Liver (tissue), 9 donors: ENCODE data around the gene SOWAHC. TPM values are rescaled to one million over a fixed set of nuclear protein-coding genes. Genes with fewer than 3 reads are reported as not detected.

Source experiments
- DNase-seq: peaks from one replicate; pipeline ENCODE4 v3.0.0-alpha.2; 2017; ENCODE audit warnings: low spot score
- H3K27ac ChIP-seq, 2 donors: one replicate each; pipeline ENCODE4 v1.7.0; 2013; ENCODE audit warnings: inconsistent platforms in 2 of 2, low read length in 2 of 2, control low read depth in 1 of 2, low read depth in 1 of 2, mild to moderate bottlenecking in 1 of 2
- H3K27me3 ChIP-seq, 4 donors: one replicate each; pipeline versions ENCODE4 v1.6.1 to v1.7.0; 2013; ENCODE audit warnings: low read length in 3 of 4, inconsistent platforms in 1 of 4, mild to moderate bottlenecking in 1 of 4, moderate library complexity in 1 of 4; ENCODE audit not compliant: control insufficient read depth in 4 of 4, insufficient read depth in 4 of 4
- H3K36me3 ChIP-seq, 4 donors: one replicate each; pipeline versions ENCODE4 v1.6.1 to v1.7.0; 2013; ENCODE audit warnings: low read length in 3 of 4, mild to moderate bottlenecking in 3 of 4, low read depth in 1 of 4, moderate library complexity in 1 of 4; ENCODE audit not compliant: control insufficient read depth in 4 of 4, insufficient read depth in 3 of 4
- H3K4me1 ChIP-seq, 4 donors: one replicate each; pipeline versions ENCODE4 v1.6.1 to v1.7.0; 2013; ENCODE audit warnings: low read length in 3 of 4, mild to moderate bottlenecking in 3 of 4, moderate library complexity in 1 of 4; ENCODE audit not compliant: control insufficient read depth in 4 of 4, insufficient read depth in 4 of 4
- H3K4me3 ChIP-seq, 3 donors: one replicate each; pipeline versions ENCODE4 v1.6.1 to v1.7.0; 2013; ENCODE audit warnings: low read length in 3 of 3, control low read depth in 1 of 3, low read depth in 1 of 3, mild to moderate bottlenecking in 1 of 3
- H3K9ac ChIP-seq, 2 donors: one replicate each; pipeline ENCODE4 v1.7.0; 2013; ENCODE audit warnings: low read length in 2 of 2, mild to moderate bottlenecking in 2 of 2, moderate library complexity in 2 of 2, control low read depth in 1 of 2, low read depth in 1 of 2
- H3K9me3 ChIP-seq, 4 donors: one replicate each; pipeline versions ENCODE4 v1.6.1 to v1.7.0; 2013; ENCODE audit warnings: low read length in 3 of 4; ENCODE audit not compliant: control insufficient read depth in 4 of 4
- EGR1 ChIP-seq, 2 donors: IDR thresholded peaks; 2 replicates each; pipeline ENCODE4 v1.6.1; 2016 to 2018; ENCODE audit warnings: antibody characterized with exemption in 2 of 2, low read depth in 2 of 2
- FOXA1 ChIP-seq: IDR thresholded peaks from 2 replicates; pipeline ENCODE4 v1.6.1; 2016; ENCODE audit warnings: antibody characterized with exemption
- FOXA2 ChIP-seq: IDR thresholded peaks from 2 replicates; pipeline ENCODE4 v1.6.1; 2016; ENCODE audit warnings: antibody characterized with exemption
- GABPA ChIP-seq, 2 donors: IDR thresholded peaks in 1 of 2; conservative IDR thresholded peaks in 1 of 2; 2 replicates each; pipeline ENCODE4 v1.6.1; 2016; ENCODE audit warnings: antibody characterized with exemption in 2 of 2, mild to moderate bottlenecking in 1 of 2, moderate library complexity in 1 of 2
- HNF4G ChIP-seq: IDR thresholded peaks from 2 replicates; pipeline ENCODE4 v1.6.1; 2016; ENCODE audit warnings: antibody characterized with exemption
- JUND ChIP-seq, 2 donors: IDR thresholded peaks; 2 replicates each; pipeline ENCODE4 v1.6.1; 2016; ENCODE audit warnings: antibody characterized with exemption in 2 of 2
- NR2F2 ChIP-seq: IDR thresholded peaks from 2 replicates; pipeline ENCODE4 v1.6.1; 2016; ENCODE audit warnings: antibody characterized with exemption
- RAD21 ChIP-seq, 2 donors: IDR thresholded peaks; 2 replicates each; pipeline ENCODE4 v1.6.1; 2016; ENCODE audit warnings: antibody characterized with exemption in 2 of 2, mild to moderate bottlenecking in 2 of 2
- RXRA ChIP-seq, 2 donors: IDR thresholded peaks; 2 replicates each; pipeline ENCODE4 v1.6.1; 2017 to 2018; ENCODE audit warnings: antibody characterized with exemption in 2 of 2, mild to moderate bottlenecking in 1 of 2
- SP1 ChIP-seq: IDR thresholded peaks from 2 replicates; pipeline ENCODE4 v1.6.1; 2018; ENCODE audit warnings: antibody characterized with exemption, mild to moderate bottlenecking
- TAF1 ChIP-seq: conservative IDR thresholded peaks from 2 replicates; pipeline ENCODE4 v1.6.1; 2016; ENCODE audit warnings: antibody characterized with exemption, mild to moderate bottlenecking
- YY1 ChIP-seq: IDR thresholded peaks from 2 replicates; pipeline ENCODE4 v1.6.1; 2016; ENCODE audit warnings: antibody characterized with exemption, mild to moderate bottlenecking
- WGBS: extraction: QIAGEN DNeasy Blood & Tissue Kit; methylation state at CpG from one replicate; pipeline ENCODE4 v1.1.7; 2013; 5-methylcytosine and 5-hydroxymethylcytosine counted together
- polyA plus RNA-seq, 2 donors: library from polyadenylated mRNA; stranded (reverse) in 1 of 2; unstranded in 1 of 2; fragments of 200-250 nt in 1 of 2; fragments of >200 nt in 1 of 2; fragmentation: Nextera tagmentation in 1 of 2; extraction: Ambion mirVana in 1 of 2; gene quantifications; one replicate each; pipeline versions ENCODE4 v1.2.1 to v1.2.3, GENCODE V29; 2013 to 2015
- total RNA-seq, 2 donors: library from RNA; depleted of rRNA; stranded (reverse); fragments of >200 nt; gene quantifications; one replicate each; pipeline ENCODE4 v1.2.3, GENCODE V29; 2014
- TF ChIP-seq, protein P1 (sequence below): IDR thresholded peaks from 2 replicates; pipeline ENCODE4 v1.6.1; 2016; ENCODE audit warnings: antibody characterized with exemption
- TF ChIP-seq, protein P2 (sequence below): IDR thresholded peaks from 2 replicates; pipeline ENCODE4 v1.6.1; 2016; ENCODE audit warnings: antibody characterized with exemption
- TF ChIP-seq, protein P3 (sequence below): fragments of 150-350 bp; IDR thresholded peaks from 2 replicates; pipeline ENCODE4 v1.5.1; 2017; ENCODE audit warnings: improper control_type of control experiment, low read depth, low read length; ENCODE audit not compliant: missing input control
- TF ChIP-seq, protein P4 (sequence below): IDR thresholded peaks from 2 replicates; pipeline ENCODE4 v1.6.1; 2016; ENCODE audit warnings: antibody characterized with exemption, mild to moderate bottlenecking
- TF ChIP-seq, protein P5 (sequence below): IDR thresholded peaks from 2 replicates; pipeline ENCODE4 v1.6.1; 2016; ENCODE audit warnings: antibody characterized with exemption
- donor health status: healthy.
- donor health status: healthy.
- donor health status: healthy.
- donor health status: healthy.
- donor health status: healthy.

SOWAHC gene
- total and polyA plus RNA-seq, 4 donors: 7.0 to 16.9 (median 9.2) TPM

DNA sequence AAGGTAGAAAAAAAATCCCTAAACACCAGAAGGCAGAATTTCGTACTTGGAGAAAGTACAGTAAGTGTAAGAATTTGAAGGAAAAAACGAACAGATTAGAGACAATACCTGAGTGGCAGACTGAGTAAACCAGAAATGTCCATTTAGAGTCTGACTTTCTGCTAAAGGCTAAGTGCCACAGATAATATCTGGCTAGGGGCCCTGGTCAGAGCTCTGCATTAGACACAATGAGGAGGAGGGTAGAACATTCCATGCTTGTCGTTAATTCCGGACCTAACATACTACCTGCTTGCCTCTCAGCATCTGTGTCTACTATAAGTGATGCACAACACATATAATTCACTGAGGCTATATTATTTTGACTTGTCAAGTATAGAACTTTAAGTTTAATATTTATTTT lies 18.5 kb upstream of the SOWAHC start:
- 94% methylated on average over 4 of the region's 4 CpGs for WGBS
- Histone ChIP-seq H3K36me3 (peaks cover 0 to 1% (median 0%) of the 10 kb centered on the region in 4 donors), H3K27ac (no peak overlapping the region), H3K9me3 (no peaks in the 10 kb centered on the region), H3K9ac (no peak overlapping the region), H3K4me1 (no peaks in the 10 kb centered on the region), H3K27me3 (no peaks in the 10 kb centered on the region), H3K4me3 (no peak overlapping the region)
- no peak for DNase-seq
- TF ChIP-seq YY1: no peak
- TF ChIP-seq, protein P1, sequence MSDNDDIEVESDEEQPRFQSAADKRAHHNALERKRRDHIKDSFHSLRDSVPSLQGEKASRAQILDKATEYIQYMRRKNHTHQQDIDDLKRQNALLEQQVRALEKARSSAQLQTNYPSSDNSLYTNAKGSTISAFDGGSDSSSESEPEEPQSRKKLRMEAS: no peak
- no peak for TF ChIP-seq GABPA (IDR thresholded peaks at IDR 0.05 in 1 of 2, conservative IDR thresholded peaks at IDR 0.05 in 1 of 2)
- no peak for TF ChIP-seq RAD21 (IDR thresholded peaks at IDR 0.05)
- TF ChIP-seq HNF4G: no peak
- TF ChIP-seq, protein P2, sequence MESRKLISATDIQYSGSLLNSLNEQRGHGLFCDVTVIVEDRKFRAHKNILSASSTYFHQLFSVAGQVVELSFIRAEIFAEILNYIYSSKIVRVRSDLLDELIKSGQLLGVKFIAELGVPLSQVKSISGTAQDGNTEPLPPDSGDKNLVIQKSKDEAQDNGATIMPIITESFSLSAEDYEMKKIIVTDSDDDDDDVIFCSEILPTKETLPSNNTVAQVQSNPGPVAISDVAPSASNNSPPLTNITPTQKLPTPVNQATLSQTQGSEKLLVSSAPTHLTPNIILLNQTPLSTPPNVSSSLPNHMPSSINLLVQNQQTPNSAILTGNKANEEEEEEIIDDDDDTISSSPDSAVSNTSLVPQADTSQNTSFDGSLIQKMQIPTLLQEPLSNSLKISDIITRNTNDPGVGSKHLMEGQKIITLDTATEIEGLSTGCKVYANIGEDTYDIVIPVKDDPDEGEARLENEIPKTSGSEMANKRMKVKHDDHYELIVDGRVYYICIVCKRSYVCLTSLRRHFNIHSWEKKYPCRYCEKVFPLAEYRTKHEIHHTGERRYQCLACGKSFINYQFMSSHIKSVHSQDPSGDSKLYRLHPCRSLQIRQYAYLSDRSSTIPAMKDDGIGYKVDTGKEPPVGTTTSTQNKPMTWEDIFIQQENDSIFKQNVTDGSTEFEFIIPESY: no peak
- no peak for TF ChIP-seq RXRA (IDR thresholded peaks at IDR 0.05)
- no peak for TF ChIP-seq FOXA1
- no peak for TF ChIP-seq SP1
- no peak for TF ChIP-seq NR2F2
- no peak for TF ChIP-seq JUND (IDR thresholded peaks at IDR 0.05)
- TF ChIP-seq, protein P3, sequence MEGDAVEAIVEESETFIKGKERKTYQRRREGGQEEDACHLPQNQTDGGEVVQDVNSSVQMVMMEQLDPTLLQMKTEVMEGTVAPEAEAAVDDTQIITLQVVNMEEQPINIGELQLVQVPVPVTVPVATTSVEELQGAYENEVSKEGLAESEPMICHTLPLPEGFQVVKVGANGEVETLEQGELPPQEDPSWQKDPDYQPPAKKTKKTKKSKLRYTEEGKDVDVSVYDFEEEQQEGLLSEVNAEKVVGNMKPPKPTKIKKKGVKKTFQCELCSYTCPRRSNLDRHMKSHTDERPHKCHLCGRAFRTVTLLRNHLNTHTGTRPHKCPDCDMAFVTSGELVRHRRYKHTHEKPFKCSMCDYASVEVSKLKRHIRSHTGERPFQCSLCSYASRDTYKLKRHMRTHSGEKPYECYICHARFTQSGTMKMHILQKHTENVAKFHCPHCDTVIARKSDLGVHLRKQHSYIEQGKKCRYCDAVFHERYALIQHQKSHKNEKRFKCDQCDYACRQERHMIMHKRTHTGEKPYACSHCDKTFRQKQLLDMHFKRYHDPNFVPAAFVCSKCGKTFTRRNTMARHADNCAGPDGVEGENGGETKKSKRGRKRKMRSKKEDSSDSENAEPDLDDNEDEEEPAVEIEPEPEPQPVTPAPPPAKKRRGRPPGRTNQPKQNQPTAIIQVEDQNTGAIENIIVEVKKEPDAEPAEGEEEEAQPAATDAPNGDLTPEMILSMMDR: no peak
- TF ChIP-seq, protein P4, sequence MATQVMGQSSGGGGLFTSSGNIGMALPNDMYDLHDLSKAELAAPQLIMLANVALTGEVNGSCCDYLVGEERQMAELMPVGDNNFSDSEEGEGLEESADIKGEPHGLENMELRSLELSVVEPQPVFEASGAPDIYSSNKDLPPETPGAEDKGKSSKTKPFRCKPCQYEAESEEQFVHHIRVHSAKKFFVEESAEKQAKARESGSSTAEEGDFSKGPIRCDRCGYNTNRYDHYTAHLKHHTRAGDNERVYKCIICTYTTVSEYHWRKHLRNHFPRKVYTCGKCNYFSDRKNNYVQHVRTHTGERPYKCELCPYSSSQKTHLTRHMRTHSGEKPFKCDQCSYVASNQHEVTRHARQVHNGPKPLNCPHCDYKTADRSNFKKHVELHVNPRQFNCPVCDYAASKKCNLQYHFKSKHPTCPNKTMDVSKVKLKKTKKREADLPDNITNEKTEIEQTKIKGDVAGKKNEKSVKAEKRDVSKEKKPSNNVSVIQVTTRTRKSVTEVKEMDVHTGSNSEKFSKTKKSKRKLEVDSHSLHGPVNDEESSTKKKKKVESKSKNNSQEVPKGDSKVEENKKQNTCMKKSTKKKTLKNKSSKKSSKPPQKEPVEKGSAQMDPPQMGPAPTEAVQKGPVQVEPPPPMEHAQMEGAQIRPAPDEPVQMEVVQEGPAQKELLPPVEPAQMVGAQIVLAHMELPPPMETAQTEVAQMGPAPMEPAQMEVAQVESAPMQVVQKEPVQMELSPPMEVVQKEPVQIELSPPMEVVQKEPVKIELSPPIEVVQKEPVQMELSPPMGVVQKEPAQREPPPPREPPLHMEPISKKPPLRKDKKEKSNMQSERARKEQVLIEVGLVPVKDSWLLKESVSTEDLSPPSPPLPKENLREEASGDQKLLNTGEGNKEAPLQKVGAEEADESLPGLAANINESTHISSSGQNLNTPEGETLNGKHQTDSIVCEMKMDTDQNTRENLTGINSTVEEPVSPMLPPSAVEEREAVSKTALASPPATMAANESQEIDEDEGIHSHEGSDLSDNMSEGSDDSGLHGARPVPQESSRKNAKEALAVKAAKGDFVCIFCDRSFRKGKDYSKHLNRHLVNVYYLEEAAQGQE: no peak
- TF ChIP-seq, protein P5, sequence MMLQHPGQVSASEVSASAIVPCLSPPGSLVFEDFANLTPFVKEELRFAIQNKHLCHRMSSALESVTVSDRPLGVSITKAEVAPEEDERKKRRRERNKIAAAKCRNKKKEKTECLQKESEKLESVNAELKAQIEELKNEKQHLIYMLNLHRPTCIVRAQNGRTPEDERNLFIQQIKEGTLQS: no peak

DNA sequence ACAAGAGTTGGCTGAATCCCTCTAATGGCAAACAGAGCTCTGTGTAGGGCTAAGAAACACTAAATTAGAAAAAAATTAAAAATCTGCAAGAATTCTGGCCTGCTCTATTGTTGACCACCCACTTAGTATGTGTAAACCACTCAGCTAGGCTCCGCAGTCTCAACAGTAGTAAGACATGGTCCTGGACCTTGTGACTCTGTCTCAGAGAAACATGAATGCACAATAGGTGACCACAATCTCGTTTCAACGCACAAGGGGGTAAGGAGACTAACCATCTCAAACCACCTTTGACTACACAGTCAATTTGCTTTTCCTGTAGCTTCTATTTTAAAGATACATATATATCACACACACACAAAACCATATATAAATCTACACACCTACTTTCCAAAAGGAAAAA lies 16.9 kb upstream of the SOWAHC start:
- DNase-seq: no peak
- Histone ChIP-seq H3K27me3 (no peaks in the 10 kb centered on the region), H3K36me3 (peaks cover 0 to 1% (median 0%) of the 10 kb centered on the region in 4 donors), H3K9me3 (no peaks in the 10 kb centered on the region), H3K4me1 (peaks cover 0 to 4% (median 0%) of the 10 kb centered on the region in 4 donors), H3K9ac (no peak overlapping the region), H3K4me3 (no peak overlapping the region), H3K27ac (no peak overlapping the region)
- WGBS: 93% methylated on average over 3 of the region's 3 CpGs
- TF ChIP-seq YY1 (no peak), JUND (IDR thresholded peaks at IDR 0.05) (no peak), SP1 (no peak), RAD21 (IDR thresholded peaks at IDR 0.05) (no peak), TAF1 (no peak), EGR1 (IDR thresholded peaks at IDR 0.05; ENCODE audit: low read depth in 2 of 2) (no peak), FOXA2 (no peak)
- TF ChIP-seq, protein P3: no peak
- TF ChIP-seq, protein P2: no peak
